GM18508 (cell line): ENCODE measurements around the gene APMAP.
"Not testable (repeated sequence)": the region's sequence is repeated elsewhere in the genome, so short reads cannot be mapped to it uniquely, and the experiment has no call there.

Experiments
- ATAC-seq: cut with Tn5 transposase; IDR thresholded peaks from one replicate; pipeline ENCODE4 v1.9.1; 2021; ENCODE audit warnings: moderate number of reproducible peaks; ENCODE audit not compliant: insufficient read depth, unreplicated experiment

APMAP gene

DNA sequence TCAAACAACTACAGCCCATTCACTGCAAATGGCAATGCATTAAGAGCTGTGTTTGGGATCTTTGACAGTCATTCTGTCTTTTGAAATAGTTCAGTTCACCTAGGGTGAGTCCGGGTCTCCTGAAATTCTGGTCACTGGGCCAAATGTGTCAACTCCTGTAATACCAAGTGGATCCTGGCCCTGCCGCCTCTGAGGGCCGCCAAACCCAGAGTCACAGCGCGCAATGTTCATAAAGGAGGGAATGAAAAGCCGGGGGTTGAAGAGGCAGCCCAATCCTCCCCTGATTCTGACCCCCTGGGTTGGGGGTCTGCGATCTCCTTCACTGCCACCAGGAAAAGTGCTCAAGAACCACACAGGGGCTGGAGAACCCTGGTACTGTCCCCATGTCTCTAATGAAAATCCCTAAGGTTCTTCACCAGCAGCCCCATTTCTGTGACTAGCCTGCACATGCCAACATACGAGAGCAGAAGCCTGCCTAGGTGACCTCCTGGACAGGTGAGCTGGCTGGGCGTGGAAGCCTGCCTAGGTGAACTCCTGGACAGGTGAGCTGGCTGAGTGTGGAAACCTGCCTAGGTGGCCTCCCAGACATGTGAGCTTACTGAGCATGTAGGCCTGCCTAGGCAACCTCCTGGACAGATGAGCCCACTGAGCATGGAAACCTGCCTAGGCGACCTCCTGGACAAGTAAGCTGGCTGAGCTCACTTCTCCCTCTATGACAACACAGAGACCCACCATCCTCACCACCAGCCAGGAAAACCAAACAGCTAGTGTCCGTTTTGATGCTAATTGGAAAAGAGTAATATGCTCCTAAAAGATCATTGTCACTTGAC is 16.1 kb upstream of the APMAP start:
- no peak for ATAC-seq

DNA sequence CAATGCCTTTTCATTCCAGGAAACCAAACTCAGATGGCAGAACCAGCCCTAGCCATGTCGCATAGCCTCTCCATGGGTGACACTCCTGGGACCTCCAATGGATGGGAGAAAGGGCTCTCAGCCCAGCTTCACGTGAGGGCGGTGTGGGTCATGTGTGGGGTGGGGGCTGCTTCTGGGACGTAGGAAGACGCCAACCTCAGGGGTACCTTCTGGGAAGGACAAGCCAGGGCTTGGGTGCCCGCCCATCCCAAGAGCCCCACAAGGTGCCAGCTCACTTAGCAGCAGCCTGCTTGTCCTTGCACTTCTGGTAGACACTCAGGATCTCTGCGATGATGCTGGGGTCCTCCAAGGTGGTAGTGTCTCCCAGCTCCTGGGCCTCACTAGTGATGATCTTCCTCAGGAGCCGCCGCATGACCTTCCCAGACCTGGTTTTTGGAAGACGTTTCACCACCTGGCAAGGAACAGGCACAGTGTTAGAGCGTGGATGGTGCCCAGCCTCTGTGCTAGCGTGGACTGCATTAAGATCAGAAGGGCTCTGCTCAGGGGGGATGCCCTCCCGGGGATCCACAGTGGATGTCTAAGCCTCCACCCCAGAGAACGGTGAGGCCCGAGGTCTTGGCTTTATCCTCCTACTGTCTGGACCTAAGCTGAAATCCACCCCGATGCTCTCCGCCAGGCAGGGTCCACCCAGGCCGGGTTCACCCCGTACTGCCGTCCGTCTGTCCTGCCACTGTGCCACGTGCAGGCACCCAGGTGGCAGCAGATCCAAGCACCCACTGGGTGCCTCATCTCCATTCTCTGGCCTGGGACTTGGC is 15.1 kb upstream of the APMAP start:
- no peak for ATAC-seq

DNA sequence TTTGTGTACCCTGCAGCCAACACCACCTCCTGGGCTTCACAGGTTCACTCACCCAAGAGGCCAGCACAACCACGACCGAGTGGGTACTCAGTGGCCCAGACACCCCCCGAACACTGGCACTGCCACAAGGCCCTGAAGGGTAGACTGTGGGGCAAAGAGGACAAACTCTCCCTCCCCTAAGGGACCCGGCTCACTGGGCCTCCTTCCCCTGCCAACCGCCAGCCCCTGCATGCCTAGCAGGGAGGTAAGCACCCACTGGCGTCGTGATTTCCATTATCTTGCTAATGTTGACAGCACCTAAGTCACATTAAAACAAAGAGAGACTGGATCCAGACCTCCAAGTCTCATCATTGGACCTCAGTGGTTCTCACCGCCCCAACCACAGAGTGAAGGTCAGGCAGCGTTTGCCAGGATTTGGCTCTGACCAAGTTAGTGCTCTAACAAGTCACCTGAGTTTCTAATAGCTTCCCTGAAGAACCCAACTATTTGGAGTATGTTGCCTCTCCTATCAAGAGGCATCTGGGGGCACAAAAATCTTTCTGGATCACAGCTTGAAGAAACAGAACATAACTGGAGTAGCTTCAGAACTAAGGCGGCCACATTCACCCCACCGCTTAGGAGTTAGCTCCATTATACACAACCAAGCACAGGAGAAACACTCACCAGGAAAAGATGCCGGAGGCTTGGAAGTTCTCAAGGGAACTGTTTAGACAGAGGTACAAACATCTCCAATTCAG is 14.0 kb upstream of the APMAP start:
- ATAC-seq: no peak

DNA sequence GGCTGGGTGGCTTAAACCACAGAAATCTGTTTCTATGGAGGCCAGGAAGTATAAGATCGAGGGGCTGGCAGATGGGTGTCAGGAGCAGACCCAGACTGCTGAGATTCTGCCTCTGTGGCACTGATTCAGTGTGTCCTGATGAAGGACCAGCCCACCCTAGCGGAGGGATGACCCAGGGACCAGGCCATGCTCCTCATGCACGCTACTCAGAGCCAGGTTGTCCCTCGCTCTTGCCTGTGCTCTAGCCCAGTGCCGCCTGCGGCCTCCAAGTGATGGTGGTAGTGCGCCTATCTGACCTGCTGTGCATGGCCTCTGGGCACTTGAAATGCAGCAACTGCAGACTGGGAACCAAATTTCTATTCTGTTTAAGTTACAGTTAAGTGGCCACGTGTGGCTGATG is 13.1 kb upstream of the APMAP start:
- no peak for ATAC-seq

DNA sequence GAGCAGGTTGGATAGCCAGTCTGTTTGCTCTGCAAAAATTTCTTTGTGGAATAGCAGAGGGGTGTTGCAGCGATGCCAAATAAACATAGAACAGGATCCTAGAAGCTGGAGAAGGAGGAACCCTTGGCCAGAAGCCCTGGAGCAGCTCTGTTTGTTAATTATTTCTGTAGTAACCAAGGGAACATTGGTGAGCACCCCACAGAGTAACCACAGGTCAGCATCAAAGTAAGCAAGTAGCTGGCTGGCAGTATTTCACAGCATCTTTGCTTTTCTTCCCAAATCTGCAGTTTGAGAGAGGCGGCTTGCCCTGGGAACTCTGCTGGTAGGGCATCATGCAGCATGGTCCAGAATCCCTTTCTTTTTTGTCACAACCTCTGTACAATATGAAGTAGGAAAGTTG is 12.7 kb upstream of the APMAP start:
- ATAC-seq: no peak

DNA sequence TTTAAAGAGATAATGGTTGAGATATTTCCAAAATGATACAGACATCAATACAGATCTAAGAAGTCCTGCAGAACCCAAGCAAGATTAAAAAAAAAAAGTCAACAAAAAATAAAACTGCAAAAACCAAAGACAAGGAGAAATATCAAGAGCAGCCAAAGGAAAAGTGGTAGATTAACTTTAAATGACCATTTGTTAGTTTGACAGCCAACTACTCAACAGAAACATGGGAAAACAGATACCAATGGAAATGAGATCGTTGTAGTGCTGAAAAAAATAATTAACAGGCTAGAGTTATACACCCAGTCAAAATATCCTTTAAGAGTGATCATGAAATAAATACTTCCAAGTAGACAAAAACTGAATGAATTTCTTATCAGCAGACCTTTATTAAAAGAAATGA is 10.5 kb upstream of the APMAP start:
- ATAC-seq: no peak

DNA sequence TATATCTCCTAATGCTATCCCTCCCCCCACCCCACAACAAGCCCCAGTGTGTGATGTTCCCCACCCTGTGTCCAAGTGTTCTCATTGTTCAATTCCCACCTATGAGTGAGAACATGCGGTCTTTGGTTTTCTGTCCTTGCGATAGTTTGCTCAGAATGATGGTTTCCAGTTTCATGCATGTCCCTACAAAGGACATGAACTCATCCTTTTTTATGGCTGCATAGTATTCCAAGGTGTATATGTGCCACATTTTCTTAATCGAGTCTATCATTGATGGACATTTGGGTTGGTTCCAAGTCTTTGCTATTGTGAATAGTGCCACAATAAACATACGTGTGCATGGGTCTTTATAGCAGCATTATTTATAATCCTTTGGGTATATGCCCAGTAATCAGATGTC is 8.8 kb upstream of the APMAP start:
- ATAC-seq: not testable (repeated sequence)

DNA sequence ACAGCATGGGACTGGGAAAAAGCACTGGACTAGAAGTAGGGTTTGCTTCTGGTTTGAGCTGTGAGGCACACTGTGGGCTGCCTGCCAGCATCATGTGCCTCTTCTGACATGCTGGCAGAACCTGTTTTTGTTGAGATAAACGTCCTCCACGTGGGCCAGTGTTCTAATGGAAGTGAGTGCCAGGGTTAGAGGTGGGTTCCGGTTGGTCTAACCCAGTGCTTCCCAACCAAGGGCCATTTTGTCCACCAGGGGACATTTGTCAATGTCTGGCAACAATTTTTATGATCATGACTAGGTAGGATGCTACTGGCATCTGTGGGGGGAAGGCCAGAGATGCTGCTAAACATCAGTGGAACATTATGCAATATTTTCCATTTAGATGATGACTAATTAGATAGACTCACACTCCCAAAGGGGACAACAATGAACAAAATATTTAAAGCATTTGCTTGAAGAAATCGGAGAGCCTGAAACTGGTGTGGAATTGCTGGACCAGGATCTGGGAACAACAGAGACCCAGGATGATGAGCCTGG is 7.8 kb upstream of the APMAP start:
- no peak for ATAC-seq

DNA sequence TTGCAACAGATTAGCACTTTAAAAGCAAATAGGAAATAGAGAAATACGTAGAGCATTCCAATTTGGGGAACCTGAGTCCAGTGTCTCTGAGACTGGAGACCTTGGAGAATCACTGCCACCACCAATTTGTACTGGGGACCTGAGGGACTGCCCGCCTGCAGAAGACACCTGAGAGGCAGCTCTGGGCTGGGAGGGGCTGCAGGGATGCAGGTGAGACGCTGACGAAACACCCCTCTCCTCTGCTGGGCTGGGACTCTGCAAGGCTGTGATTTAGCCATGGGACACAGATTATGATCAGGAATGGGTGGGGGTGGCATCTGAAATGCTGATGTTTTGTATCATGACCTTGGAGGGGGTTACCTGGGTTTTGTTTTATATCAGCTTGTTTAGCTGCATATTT is 7.0 kb upstream of the APMAP start:
- ATAC-seq: no peak

DNA sequence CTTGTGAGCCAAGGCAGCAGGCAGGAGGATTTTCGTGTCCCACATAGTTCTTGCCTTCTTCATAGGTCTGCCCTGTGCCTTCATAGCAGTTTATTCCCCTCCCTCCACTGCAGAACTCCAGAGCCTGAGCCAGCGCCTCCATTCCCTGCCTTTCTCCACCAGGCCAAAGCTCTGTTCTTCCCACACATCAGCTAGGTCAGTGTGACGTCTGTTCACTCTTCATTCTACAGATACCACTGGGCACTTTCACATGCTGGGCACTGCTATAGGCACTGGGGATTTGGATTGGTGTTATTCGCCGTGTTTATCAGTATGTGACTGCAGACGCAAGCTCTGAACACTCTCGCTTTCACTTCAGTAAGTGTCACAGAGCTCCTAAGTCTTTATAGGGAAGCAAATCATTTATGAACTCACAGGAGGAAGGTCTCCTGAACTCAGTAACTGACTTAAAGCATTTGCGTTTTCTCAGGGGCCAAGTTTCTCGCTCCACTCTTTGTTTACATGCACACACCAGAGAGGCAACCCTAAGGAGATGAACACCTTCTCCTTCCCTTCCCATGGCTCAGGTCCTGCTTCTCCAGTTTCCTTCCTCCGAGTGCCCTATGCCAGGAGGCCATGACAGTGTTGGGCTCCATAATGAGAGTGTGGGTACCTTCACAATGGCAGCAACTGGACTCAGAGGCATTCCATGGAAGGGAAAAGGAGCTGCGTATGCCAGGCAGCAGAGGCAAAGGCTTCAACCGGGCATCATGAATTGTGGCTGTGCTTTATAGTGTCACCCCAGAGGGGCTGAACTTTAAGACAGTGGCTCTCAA is 6.3 kb upstream of the APMAP start:
- ATAC-seq: no peak

DNA sequence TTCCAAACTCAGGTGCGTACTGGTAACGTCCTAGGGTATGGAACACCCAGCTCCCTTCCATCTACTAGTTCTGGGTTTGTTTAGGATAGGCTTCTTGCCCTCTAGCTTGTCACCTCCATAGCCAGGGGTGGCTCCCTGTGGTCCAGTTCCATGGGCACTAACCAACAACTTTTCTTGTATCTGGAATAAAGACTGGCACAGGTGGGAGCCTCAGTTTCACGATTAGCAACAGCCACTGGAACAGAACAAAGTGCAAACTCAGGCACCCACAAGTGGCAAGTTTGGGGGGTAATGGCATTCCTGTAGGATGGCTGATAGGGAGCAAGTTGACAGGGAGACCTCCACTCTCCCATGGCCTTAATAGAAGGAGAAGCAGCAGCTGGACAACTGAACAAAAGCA is 5.6 kb upstream of the APMAP start:
- no peak for ATAC-seq

DNA sequence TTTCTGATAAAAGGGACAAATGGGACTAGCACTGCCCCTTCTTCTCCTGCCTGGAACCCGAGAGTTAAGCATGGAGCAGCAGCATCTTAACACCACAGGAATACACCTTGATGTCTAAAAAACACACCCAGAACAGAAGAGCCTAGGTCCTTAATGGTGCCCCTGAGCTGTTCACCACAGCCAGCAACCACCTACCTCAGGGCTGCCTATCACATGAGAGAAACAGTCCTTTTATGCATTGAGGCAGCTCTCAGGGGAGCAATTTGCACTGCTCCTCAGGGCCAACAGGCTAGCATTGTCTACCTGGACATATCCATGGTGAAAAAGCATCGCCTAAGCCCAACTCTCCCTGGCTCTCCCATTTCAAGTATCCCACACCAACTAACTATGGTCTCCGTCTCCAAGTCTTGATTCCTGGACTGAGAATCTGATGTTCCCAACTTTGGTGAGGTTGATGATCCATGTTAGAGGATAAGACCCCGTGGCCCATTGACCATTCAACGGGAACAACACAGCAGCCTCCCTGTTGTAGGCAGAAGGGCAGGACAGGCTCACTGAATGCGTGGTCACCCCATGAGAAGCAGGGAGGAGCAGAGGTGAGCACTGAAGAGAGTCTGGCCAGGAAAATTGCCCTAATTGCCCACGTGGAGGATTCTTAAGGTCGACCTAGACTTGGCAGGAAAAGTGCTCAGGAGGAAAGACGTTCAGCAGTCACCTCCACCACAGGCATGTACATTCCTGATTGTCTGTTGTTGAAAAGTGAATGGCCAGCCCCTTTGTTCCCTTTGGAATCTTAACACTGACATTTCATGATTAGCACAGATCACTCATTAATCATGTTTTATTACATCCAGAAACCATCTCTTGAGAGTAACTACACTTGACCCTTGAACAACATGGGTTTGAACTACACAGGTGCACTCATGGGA is 4.2 kb upstream of the APMAP start:
- no peak for ATAC-seq

DNA sequence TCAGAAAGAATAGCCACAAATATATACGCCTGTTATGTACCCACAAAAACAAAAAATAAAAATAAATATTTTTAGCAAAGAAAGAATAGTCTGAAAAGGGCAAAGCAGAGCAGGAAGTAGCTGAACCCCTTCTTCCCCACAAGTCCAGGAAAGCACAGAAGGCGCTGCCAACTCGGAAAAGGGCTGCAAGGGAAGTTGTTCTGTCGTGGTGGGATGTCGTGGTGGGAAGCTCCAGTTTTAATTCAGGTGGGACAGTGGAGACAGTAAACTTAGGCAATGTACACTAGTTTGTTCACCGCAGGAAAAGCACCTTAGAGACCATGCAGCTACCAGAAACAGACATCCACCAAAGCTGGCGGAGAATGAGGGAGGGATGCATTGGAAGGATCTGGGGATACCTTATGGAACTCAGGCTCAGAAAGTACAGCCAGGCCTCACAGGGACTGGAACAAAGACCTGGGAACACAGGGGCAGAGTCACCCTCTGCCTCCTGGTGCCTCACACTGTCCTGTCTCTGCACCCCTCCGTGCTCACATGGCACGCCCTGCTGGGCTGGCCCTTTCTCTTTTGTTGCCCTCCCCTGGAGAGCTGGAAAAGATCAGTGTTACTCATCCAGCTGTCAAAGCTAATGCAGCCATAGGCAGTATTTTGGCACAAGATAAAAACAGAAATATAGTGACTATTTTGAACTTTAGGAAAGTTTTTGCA is 3.3 kb upstream of the APMAP start:
- no peak for ATAC-seq

DNA sequence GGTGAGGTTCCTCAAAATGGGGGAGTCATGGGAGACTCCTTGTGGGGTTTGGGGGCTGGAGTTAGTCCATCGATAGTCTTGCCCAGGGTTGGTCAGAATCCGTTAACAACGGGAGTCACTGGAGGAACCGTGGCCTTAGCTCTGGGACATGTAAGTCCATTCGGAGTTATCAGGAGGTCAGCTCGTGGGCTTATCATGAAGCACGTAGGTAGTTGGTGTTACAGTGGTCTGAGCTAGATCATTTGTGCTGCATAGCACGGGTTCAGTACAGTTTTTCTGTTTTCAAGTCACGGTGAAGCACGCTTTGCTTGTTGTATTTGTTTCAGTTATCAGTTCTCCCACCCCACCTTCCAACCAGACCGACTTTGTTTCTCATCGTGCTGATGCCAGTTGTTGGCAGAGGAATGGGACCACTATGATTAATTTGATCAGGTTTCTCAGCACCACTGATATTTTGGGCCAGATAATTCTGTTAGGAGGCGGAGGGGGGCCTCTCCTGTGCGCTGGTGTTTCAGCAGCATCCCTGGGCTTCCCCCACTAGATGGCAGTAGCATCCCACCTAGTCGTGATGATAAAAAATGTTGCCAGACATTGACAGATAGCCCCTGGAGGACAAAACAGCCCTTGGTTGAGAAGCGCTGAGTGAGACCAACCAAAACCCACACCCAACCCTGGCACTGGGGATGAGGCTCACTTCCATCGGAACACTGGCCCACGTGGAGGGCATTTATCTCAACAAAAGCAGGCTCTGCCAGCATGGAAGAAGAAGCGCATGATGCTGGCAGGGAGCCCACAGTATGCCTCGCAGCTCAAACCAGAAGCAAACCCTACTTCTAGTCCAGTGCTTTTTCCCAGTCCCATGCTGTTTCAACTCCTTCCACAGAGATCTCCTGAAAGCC is 2.2 kb upstream of the APMAP start:
- ATAC-seq: peak; percentile 31

DNA sequence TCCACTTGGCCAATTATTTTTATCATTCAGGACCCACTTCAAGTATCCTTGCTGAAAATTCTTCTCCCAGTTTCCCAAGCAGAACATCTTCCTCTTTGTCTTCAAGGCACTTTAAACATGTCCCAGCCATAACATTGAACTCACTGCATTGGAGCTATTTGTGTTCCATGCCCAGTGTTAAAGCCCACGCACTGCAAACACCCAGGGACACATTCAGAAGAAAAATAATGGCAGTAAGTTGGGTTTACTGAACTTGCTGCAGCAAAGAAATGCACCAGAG is 1.6 kb upstream of the APMAP start:
- no peak for ATAC-seq

DNA sequence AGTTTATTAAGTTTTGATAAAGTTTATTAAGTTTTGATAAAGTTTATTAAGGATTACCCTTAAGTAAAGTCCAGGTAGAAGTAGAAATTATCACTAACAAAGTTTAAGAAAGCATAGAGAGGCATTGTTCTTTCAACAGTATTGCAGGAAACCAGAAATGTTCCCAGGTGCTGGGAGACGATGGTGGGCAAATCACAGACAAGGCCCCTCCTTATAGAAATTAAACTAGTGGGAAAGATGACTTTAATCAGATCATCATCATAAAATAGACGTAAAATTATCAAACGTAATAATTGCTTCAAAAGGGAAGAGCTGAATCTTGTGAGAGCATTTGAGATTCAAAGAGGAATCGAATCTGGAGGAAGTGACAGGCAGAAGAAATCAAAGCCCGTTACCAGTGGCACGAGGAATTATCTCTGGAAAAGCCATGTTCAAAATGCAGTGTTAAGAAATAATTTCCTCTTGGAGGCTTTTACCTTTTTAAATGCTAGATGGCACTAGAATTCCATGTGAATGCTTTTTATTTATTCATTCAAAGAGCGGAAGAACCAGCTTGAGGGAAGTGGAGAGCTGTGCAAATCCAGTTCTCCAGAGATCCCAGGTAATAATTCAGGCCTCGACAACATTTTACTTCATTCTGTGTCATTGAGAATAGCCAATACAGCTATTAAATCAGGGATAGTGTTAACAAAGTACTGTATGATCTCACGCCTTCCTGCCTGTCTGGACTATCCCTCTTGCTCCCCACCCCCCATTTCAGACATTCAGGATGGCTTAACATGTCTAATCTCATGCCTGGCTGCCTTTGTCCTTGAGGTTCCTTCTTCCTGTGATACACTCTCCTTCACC is 1.0 kb upstream of the APMAP start:
- no peak for ATAC-seq
